Mesothelial cell of epicardium (in vitro differentiated cells): ENCODE results near the gene ACP6. TPM values are rescaled to one million over a fixed set of nuclear protein-coding genes. Genes with fewer than 3 reads are reported as not detected.

Experiments used
- DNase-seq, 2 experiments: peaks; one replicate each; pipeline ENCODE4 v3.0.0; 2021; ENCODE audit warnings: low spot score in 2 of 2; ENCODE audit not compliant: unreplicated experiment in 2 of 2
- H3K27ac Mint-ChIP-seq: 2 replicates; pipeline ENCODE4 v1.8.0; 2021; ENCODE audit warnings: mixed read lengths
- H3K27me3 Mint-ChIP-seq: 2 replicates; pipeline ENCODE4 v1.8.0; 2021; ENCODE audit warnings: low read depth, mixed read lengths
- H3K36me3 Mint-ChIP-seq: 2 replicates; pipeline ENCODE4 v1.8.0; 2021; ENCODE audit warnings: mixed read lengths
- H3K4me1 Mint-ChIP-seq: 2 replicates; pipeline ENCODE4 v1.8.0; 2021; ENCODE audit warnings: mixed read lengths
- H3K4me3 Mint-ChIP-seq: 2 replicates; pipeline ENCODE4 v1.8.0; 2021; ENCODE audit warnings: mild to moderate bottlenecking, moderate library complexity, mixed read lengths
- H3K9me3 Mint-ChIP-seq: 2 replicates; pipeline ENCODE4 v1.8.0; 2021; ENCODE audit warnings: mixed read lengths
- total RNA-seq: library from RNA; stranded (reverse); gene quantifications from 3 replicates; pipeline ENCODE4 v1.2.1, GENCODE V29; 2021
- TF ChIP-seq, protein P1 (sequence below): fragments of 200-600 bp; sonication (generic); IDR thresholded peaks from one replicate; pipeline ENCODE4 v1.5.0; 2021; ENCODE audit warnings: antibody characterized with exemption; ENCODE audit not compliant: unreplicated experiment

ACP6 gene
- total RNA-seq, 1 donor from 2014 or later: 23.1 TPM

GRCh38 chr1:147635342-147635741 is 35.0 kb downstream of the ACP6 start:
- TF ChIP-seq, protein P1, sequence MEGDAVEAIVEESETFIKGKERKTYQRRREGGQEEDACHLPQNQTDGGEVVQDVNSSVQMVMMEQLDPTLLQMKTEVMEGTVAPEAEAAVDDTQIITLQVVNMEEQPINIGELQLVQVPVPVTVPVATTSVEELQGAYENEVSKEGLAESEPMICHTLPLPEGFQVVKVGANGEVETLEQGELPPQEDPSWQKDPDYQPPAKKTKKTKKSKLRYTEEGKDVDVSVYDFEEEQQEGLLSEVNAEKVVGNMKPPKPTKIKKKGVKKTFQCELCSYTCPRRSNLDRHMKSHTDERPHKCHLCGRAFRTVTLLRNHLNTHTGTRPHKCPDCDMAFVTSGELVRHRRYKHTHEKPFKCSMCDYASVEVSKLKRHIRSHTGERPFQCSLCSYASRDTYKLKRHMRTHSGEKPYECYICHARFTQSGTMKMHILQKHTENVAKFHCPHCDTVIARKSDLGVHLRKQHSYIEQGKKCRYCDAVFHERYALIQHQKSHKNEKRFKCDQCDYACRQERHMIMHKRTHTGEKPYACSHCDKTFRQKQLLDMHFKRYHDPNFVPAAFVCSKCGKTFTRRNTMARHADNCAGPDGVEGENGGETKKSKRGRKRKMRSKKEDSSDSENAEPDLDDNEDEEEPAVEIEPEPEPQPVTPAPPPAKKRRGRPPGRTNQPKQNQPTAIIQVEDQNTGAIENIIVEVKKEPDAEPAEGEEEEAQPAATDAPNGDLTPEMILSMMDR: no peak
- Mint-ChIP-seq H3K9me3 (no peaks in the 10 kb centered on the region), H3K36me3 (peaks cover 4% of the 10 kb centered on the region), H3K4me3 (no peak overlapping the region), H3K27me3 (no peaks in the 10 kb centered on the region), H3K4me1 (no peaks in the 10 kb centered on the region), H3K27ac (no peak overlapping the region)
- no peak for DNase-seq

- H3K9me3 Mint-ChIP-seq: no peaks in the 10 kb centered on the region
- H3K27me3 Mint-ChIP-seq: no peaks in the 10 kb centered on the region
- no peak overlapping the region for H3K4me3 Mint-ChIP-seq
- TF ChIP-seq, protein P1: no peak
- H3K27ac Mint-ChIP-seq: no peak overlapping the region
- no peaks in the 10 kb centered on the region for H3K4me1 Mint-ChIP-seq
- H3K36me3 Mint-ChIP-seq: peaks cover 4% of the 10 kb centered on the region
- DNase-seq: no peak
Observed at GRCh38 chr1:147634645-147635044, 35.7 kb downstream of the ACP6 start.

DNA sequence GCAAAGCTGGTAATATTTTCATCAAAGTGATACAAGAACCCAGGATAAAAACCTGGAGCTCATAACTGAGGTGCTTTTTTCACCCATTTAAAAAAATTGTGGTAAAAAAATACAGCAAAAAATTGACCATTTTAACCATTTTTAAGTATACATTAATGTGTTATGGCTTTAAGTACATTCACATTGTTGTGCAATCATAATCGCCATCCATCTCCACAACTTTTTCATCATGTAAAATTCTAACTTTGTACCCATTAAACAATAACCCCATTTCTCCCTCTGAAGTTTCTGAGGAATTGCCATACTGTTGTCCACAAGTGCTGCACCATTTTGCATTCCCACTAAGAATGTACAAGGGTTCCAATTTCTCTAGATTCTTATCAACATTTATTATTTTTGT is 36.6 kb downstream of the ACP6 start:
- Mint-ChIP-seq H3K27me3 (no peaks in the 10 kb centered on the region), H3K9me3 (no peaks in the 10 kb centered on the region), H3K36me3 (peaks cover 4% of the 10 kb centered on the region), H3K4me1 (no peaks in the 10 kb centered on the region), H3K4me3 (no peak overlapping the region), H3K27ac (no peak overlapping the region)
- no peak for DNase-seq
- TF ChIP-seq, protein P1: no peak

- TF ChIP-seq, protein P1: no peak
- H3K4me1 Mint-ChIP-seq: no peaks in the 10 kb centered on the region
- peaks cover 4% of the 10 kb centered on the region for H3K36me3 Mint-ChIP-seq
- no peak for DNase-seq
- H3K27me3 Mint-ChIP-seq: no peaks in the 10 kb centered on the region
- H3K9me3 Mint-ChIP-seq: no peaks in the 10 kb centered on the region
- H3K4me3 Mint-ChIP-seq: no peak overlapping the region
- no peak overlapping the region for H3K27ac Mint-ChIP-seq
Observed at GRCh38 chr1:147631839-147632238, 38.5 kb downstream of the ACP6 start.

DNA sequence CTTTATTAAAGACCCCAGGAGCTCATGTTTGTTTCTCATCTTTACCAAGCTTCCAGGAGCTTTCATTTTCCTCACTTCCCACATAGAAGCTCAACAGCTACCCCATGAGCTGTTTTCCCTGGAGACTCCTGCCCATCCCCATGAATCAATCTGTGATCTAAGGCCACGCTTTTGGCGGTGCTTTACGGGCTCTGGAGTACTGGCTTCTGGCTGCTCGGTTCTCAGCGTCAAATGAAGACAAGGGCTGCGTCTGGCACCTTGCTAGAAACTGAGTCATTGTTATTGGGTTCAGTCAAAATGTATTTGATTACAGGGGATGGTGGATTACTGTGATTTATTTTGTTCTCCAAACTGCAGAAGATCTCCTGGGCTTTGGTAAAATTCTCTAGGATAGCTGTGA is 39.9 kb downstream of the ACP6 start:
- Mint-ChIP-seq H3K9me3 (no peaks in the 10 kb centered on the region), H3K27me3 (no peaks in the 10 kb centered on the region), H3K4me3 (no peak overlapping the region), H3K36me3 (peaks cover 10% of the 10 kb centered on the region), H3K27ac (no peak overlapping the region), H3K4me1 (no peaks in the 10 kb centered on the region)
- TF ChIP-seq, protein P1: no peak
- no peak for DNase-seq

DNA sequence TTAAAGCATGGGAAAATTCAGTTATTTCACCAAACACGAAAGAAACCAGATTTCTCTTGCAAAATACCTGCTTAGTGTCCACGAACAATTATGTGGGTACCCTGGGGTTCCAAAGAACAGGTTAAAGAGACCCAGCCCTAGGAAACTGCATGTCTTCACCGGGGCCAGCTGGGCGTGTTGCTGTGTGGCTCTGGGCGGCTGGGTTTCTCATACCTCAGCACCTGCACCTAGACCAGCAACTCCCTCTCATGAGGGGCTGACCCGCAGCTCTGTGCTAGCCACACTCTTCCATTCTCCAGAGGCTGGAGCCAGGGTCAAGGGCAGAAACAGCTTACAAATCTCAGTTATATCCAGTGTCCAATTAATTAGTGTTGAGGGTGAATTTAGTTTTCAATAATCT is 40.3 kb downstream of the ACP6 start:
- no peak overlapping the region for H3K4me3 Mint-ChIP-seq
- H3K9me3 Mint-ChIP-seq: no peaks in the 10 kb centered on the region
- no peak overlapping the region for H3K27ac Mint-ChIP-seq
- no peaks in the 10 kb centered on the region for H3K27me3 Mint-ChIP-seq
- TF ChIP-seq, protein P1: no peak
- no peak for DNase-seq
- peaks cover 14% of the 10 kb centered on the region for H3K36me3 Mint-ChIP-seq
- no peaks in the 10 kb centered on the region for H3K4me1 Mint-ChIP-seq
